DND-41 (cell line): Measurements from ENCODE around the gene CTNNA1.

ENCODE experiments used
- CTCF ChIP-seq: IDR thresholded peaks from 2 replicates; pipeline ENCODE4 v1.5.1; 2012; ENCODE audit warnings: borderline replicate concordance, low read length, moderate library complexity, mild to moderate bottlenecking; ENCODE audit not compliant: poor library complexity, severe bottlenecking; ENCODE audit errors: extremely low read depth
- EZH2 ChIP-seq: IDR thresholded peaks from 3 replicates; pipeline ENCODE4 v1.6.1; 2012; ENCODE audit warnings: borderline replicate concordance, low read depth, mild to moderate bottlenecking, moderate library complexity, low read length, inconsistent platforms; ENCODE audit not compliant: severe bottlenecking

DNA sequence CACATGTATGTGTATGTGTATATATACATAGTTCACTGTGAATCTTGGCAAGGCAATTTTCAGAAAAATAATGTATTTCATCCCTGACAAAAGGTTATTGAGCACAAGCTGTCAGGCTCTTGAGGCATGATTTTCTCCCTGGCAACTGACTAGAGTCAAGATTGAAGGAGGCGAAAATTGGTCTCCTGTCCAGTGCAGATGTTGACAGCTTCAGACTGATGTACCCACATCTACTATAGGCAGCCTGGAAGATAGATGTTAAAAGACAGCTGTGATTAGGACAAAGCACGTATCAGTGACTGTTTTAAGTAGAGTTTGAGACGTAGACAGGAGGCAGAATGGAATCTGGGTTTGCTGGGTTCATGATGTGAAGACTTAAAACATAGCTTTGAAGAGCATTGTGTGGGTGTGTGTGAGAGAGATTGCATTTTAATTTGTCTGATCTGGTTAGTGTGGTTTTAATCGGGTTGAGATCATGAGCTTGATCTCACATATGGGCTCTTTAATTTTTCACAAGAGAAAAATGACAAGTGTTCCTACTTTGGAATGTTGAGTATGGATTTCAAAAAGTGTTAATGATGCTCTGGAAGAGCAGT lies 39.1 kb downstream of the CTNNA1 start:
- TF ChIP-seq CTCF, result no peak
- no peak for TF ChIP-seq EZH2
